Inferior parietal cortex (tissue), 1 donor: ENCODE measurements around the gene CASP10.

Experiments
- DNase-seq: peaks from one replicate; pipeline ENCODE4 v3.0.0-alpha.2; 2016; ENCODE audit errors: extremely low spot score

The CASP10 gene

GRCh38 chr2:201258666-201259615 is 76.0 kb downstream of the CASP10 start:
- DNase-seq = no peak

GRCh38 chr2:201260302-201260800 is 77.4 kb downstream of the CASP10 start, which contains the start of gene CASP8:
CASP8 (plus strand) TSS chr2:201260536; CDS start chr2:201266487, 5,951 bp downstream.
- DNase-seq = no peak

- DNase-seq = no peak
These were observed 78.5 kb downstream of the CASP10 start for GRCh38 chr2:201261471-201261870.

DNA sequence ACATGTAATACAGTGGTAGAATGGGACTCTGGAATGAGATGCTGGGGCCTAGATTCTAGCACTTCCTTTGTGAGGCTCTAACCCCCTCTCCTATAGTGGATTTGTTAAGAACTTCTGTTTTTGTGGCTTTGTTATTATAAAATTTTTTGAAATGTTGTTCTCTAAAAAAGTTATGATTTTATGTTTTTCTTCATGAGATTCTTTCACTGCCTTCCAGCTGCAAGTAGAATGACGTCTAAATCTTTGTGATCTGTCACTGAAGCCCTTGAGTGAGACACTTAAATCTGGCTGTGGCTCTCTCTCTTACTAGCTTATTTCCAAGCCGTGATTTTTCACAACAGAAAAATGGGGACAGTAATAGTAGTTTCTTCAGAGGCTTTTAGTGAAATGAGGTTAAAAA is 79.0 kb downstream of the CASP10 start:
- no peak for DNase-seq

DNA sequence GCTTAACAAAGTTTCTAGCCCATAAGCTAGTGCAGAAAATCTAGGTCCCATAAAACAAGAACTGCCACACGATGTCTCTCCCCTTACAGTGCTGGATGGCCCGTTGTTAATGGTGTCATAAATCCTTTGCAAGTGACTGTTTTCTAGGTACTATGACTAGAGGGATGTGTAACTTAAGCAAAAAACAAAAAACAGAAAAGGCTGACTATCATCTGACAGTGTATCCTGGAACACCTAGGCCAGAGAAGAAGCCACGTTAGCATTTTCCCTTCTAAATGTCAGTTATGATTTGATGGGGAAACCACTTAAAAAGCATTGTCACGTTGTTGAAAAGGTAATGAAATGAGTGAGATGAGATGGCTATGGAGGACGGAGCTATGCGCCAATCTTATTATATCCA is 79.8 kb downstream of the CASP10 start:
- no peak for DNase-seq

- DNase-seq = no peak
These were observed 80.8 kb downstream of the CASP10 start for GRCh38 chr2:201263779-201264178.

- no peak for DNase-seq
These were observed 81.7 kb downstream of the CASP10 start for GRCh38 chr2:201264472-201265173.

DNA sequence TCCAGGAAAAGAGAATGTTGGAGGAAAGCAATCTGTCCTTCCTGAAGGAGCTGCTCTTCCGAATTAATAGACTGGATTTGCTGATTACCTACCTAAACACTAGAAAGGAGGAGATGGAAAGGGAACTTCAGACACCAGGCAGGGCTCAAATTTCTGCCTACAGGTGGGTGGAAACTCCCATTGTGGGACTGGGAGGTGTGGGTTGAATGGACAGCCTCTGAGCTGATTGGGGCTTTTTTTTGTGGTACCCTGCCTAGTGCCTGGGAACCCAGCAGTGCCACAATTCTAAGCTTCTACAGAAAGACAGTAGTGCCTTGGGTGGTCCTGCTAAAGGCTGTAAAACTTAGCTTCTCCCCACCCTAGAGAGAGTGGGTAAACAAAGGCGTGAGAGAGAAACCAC is 83.7 kb downstream of the CASP10 start:
- no peak for DNase-seq

GRCh38 chr2:201267278-201268030 is 84.5 kb downstream of the CASP10 start:
- DNase-seq = no peak

DNA sequence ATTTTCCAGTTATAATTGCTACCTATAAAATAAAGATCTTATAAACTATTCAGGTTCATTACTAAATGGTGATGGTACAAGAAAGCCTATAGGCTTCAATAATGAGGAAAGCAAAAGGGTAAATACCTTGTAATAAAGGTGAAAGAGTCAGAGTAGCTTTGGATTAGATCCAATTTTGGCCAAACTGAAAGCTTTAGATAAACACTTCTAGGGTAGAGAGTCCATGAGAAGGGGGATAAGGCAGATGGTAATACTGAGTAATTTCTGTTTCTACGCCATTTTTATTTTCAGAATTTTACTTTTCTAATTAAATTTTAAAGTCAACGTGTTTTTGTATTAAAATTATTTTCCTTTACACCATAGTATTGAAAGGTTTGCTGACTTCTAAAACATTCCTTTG is 86.8 kb downstream of the CASP10 start:
- DNase-seq = no peak

- no peak for DNase-seq
These were observed 87.5 kb downstream of the CASP10 start for GRCh38 chr2:201270293-201271001.

DNA sequence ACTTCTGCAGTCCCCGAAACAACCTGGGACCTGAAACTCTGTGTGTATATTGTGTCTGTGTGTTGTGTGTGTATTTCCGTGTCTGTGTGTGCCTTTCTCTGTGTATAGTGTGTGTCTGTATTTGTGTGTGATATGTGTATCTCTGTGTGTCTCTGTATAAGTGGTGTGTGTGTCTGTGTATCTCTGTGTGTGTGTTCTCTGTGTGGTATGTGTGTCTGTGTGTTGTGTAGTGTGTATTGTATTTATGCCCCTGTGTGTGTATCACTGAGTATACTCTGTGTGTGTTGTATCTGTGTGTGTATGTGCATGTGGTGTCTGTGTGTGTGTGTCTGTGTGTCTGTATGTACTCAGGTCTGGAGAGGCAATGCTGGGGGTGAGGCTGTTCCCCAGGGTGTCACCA is 89.0 kb downstream of the CASP10 start:
- DNase-seq = no peak

GRCh38 chr2:201273330-201273983 is 90.5 kb downstream of the CASP10 start:
- no peak for DNase-seq

GRCh38 chr2:201275069-201275468 is 92.1 kb downstream of the CASP10 start:
- no peak for DNase-seq

DNA sequence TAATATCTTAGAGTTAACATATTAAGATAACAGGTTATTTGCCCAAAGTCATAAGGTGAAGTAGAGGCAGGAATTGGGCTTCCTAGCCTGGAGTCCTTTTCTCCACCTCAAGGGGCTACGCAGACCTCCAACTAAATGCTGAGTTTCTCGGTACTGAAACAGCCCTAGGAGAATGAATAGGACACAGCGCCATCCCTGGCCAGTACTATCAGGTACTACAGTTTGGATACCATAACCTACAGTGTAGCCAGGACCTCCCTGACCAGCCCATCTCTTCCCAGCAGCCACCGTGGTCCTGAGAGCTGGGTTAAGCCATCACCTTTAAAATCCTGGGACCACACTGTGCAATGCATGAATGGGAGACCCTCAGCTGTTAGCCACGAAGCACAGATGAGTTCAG is 93.0 kb downstream of the CASP10 start:
- DNase-seq = no peak

DNA sequence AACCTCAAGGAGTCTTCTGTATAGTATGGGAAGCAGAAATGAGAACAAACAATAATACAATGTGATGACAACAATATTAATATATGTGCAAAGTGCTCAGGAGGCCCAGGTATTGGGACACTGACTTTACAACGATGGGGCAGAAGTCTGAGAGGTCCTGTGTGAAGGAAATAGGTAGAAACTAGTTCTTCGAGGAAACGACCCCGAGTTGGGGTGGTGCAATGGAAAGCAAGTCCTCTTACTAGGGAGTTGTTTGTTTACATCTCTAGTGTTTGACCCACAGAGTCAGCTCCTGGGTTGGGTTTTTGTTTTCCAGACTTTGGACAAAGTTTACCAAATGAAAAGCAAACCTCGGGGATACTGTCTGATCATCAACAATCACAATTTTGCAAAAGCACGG is 93.6 kb downstream of the CASP10 start:
- no peak for DNase-seq
